Stomach (tissue), 9 donors: ENCODE measurements around the gene CLOCK. TPM values are rescaled to one million over a fixed set of nuclear protein-coding genes. Genes with fewer than 3 reads are reported as not detected.

Experiments
- DNase-seq, 2 donors: peaks; one replicate each; pipeline versions ENCODE4 v3.0.0 to v3.0.0-alpha.2; 2013 to 2019
- H3K27ac ChIP-seq, 5 donors: fragments of 200-600 bp in 4 of 5; sonication (generic) in 4 of 5; one replicate each; pipeline ENCODE4 v1.5.1; 2013 to 2019; ENCODE audit warnings: mild to moderate bottlenecking in 1 of 5, moderate library complexity in 1 of 5
- H3K27me3 ChIP-seq, 3 donors: fragments of 200-600 bp; sonication (generic); one replicate each; pipeline ENCODE4 v1.5.1; 2017 to 2019; ENCODE audit warnings: mixed run types in 1 of 3
- H3K36me3 ChIP-seq, 4 donors: fragments of 200-600 bp; sonication (generic); 1 replicate in 3 of 4; 2 replicates in 1 of 4; pipeline ENCODE4 v1.5.1; 2016 to 2019
- H3K4me1 ChIP-seq, 4 donors: fragments of 200-600 bp; sonication (generic); one replicate each; pipeline ENCODE4 v1.5.1; 2016 to 2019
- H3K4me3 ChIP-seq, 4 donors: fragments of 200-600 bp; sonication (generic) in 3 of 4; one replicate each; pipeline ENCODE4 v1.5.1; 2016 to 2019; ENCODE audit warnings: mild to moderate bottlenecking in 1 of 4
- H3K9me3 ChIP-seq, 4 donors: fragments of 200-600 bp; sonication (generic); one replicate each; pipeline ENCODE4 v1.5.1; 2016 to 2019
- EP300 ChIP-seq: sonication (generic); formaldehyde crosslinking; IDR thresholded peaks from one replicate; pipeline ENCODE4 v1.6.1; 2017; ENCODE audit warnings: antibody characterized with exemption
- POLR2A ChIP-seq, 4 donors: fragments of 450-650 bp; IDR thresholded peaks; one replicate each; pipeline ENCODE4 v1.6.1; 2016; ENCODE audit warnings: antibody characterized with exemption in 4 of 4, control low read depth in 2 of 4, mild to moderate bottlenecking in 1 of 4, moderate library complexity in 1 of 4
- POLR2AphosphoS5 ChIP-seq, 3 donors: sonication (generic); formaldehyde crosslinking; IDR thresholded peaks; one replicate each; pipeline ENCODE4 v1.6.1; 2016; ENCODE audit warnings: antibody characterized with exemption in 3 of 3
- WGBS, 5 donors: extraction: QIAGEN DNeasy Blood & Tissue Kit in 3 of 5; methylation state at CpG; one replicate each; pipeline versions ENCODE4 v1.1.5 to v1.1.7; 2013 to 2018; 5-methylcytosine and 5-hydroxymethylcytosine counted together
- intact Hi-C: fragments of 100-400 bp; cut with DNase I; formaldehyde crosslinking; loops from one replicate; pipeline ENCODE4 v1.15.1; 2023; ENCODE audit warnings: low total_unique reads
- polyA plus RNA-seq, 3 donors: library from polyadenylated mRNA; stranded (reverse); fragments of 200-250 nt; gene quantifications; one replicate each; pipeline ENCODE4 v1.2.3, GENCODE V29; 2013
- total RNA-seq, 5 donors: library from RNA; depleted of rRNA; stranded (reverse); fragments of >200 nt; gene quantifications; one replicate each; pipeline versions ENCODE4 v1.1.0 to v1.2.3, GENCODE V29; 2014 to 2016
- TF ChIP-seq, protein P1 (sequence below), 7 experiments: fragments of 450-650 bp in 4 of 7; fragments of 200-600 bp in 3 of 7; sonication (generic) in 3 of 7; IDR thresholded peaks; one replicate each; pipeline ENCODE4 v1.5.1; 2016 to 2019; ENCODE audit warnings: antibody characterized with exemption in 7 of 7, control low read depth in 2 of 7, mild to moderate bottlenecking in 1 of 7
- donor health status: healthy with polysubstance abuse.
- donor health status: Bipolar disorder and iron deficiency.
- donor health status: healthy.

The CLOCK gene
- total and polyA plus RNA-seq, 8 donors, result 3.2 to 123 (median 21.4) TPM

DNA sequence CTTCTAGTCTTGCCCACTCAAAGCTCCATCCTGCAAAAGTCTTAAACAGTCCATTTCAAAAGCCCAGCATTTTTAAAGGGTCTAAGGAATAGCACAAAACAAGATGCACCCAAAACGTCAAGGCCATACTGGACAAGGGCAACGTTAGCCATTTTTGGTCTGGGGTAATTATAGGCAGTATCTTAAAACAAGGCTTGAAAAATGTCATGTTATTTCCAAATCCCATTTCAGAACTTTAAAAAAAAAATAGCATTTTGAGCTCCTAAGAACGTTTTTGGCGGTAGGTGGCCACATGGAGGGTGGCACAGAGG, 151.5 kb downstream of the CLOCK start:
- Histone ChIP-seq H3K27ac (peak overlapping the region; percentile 95 to 99 (median 97)), H3K4me1 (peaks cover 28 to 38% (median 34%) of the 10 kb centered on the region in 4 donors), H3K9me3 (no peaks in the 10 kb centered on the region), H3K36me3 (no peaks in the 10 kb centered on the region), H3K27me3 (no peaks in the 10 kb centered on the region), H3K4me3 (peak overlapping the region; percentile 68 to 76 (median 76))
- WGBS, 5 donors, result 0 to 2% (median 0%) methylated on average over 4 of the region's 4 CpGs
- intact Hi-C loops, result loop anchor here (5.0 kb wide), 1 partner anchor 48 kb away; the partner anchor contains the start of gene SRD5A3
- TF ChIP-seq POLR2AphosphoS5 (IDR thresholded peaks at IDR 0.05), result no peak
- TF ChIP-seq, protein P1, sequence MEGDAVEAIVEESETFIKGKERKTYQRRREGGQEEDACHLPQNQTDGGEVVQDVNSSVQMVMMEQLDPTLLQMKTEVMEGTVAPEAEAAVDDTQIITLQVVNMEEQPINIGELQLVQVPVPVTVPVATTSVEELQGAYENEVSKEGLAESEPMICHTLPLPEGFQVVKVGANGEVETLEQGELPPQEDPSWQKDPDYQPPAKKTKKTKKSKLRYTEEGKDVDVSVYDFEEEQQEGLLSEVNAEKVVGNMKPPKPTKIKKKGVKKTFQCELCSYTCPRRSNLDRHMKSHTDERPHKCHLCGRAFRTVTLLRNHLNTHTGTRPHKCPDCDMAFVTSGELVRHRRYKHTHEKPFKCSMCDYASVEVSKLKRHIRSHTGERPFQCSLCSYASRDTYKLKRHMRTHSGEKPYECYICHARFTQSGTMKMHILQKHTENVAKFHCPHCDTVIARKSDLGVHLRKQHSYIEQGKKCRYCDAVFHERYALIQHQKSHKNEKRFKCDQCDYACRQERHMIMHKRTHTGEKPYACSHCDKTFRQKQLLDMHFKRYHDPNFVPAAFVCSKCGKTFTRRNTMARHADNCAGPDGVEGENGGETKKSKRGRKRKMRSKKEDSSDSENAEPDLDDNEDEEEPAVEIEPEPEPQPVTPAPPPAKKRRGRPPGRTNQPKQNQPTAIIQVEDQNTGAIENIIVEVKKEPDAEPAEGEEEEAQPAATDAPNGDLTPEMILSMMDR (IDR thresholded peaks at IDR 0.05), result no peak
- TF ChIP-seq EP300, result no peak
- no peak for TF ChIP-seq POLR2A (IDR thresholded peaks at IDR 0.05)
- no peak for DNase-seq

DNA sequence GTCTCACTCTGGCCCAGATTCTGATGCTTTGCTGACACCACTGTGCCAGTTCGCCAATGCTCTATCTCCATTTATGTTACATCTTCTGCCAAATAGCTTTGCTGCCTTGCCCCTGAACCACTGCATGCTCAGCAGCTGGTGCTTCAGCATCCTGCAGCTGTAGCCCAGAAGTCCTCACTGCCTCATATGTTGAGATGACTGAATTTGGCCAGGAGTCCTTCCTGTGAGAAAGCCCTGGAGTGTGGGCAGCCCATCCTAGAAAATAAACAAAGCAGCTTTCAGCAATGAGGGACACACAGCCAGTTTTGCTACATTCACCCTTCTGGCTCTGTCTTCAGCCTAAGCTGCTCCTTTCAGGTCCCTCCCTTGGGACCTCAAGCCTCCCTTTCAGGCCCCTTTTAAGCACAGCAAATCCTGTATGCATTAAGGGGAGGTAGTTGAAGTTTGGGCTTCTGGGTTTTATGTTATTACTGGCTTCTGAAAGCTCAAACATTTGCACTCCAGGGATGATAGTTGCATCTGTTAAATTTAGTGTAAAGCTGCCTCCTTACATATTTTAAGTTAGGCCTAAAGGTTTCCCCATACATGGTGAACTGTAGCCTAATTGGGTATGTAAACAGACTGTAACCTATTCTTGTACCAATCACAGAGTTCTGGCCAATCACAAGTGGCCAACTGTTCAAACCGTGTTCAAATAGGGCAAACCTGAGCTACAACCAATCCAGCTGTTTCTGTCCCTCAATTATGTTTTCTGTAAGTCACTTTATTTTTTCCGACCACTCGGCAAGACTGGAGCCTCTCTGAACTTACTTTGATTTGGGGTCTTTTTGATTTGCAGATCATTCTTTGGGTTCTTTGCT, 153.0 kb downstream of the CLOCK start:
- DNase-seq, result peak in 1 of 2 donors; percentile 68
- TF ChIP-seq EP300 (no peak), POLR2AphosphoS5 (IDR thresholded peaks at IDR 0.05) (peak in 1 of 3 donors; percentile 35), POLR2A (IDR thresholded peaks at IDR 0.05) (no peak)
- TF ChIP-seq, protein P1 (IDR thresholded peaks at IDR 0.05), result no peak
- WGBS, 5 donors, result 61 to 77% (median 72%) methylated on average over 4 of the region's 4 CpGs
- H3K36me3 ChIP-seq, result no peaks in the 10 kb centered on the region
- intact Hi-C loops, result no loop called here
- H3K27me3 ChIP-seq, result no peaks in the 10 kb centered on the region
- H3K4me1 ChIP-seq, result peaks cover 19 to 26% (median 23%) of the 10 kb centered on the region in 4 donors
- H3K27ac ChIP-seq, result peak overlapping the region; percentile 48 to 63 (median 59)
- H3K4me3 ChIP-seq, result no peak overlapping the region
- no peaks in the 10 kb centered on the region for H3K9me3 ChIP-seq

DNA sequence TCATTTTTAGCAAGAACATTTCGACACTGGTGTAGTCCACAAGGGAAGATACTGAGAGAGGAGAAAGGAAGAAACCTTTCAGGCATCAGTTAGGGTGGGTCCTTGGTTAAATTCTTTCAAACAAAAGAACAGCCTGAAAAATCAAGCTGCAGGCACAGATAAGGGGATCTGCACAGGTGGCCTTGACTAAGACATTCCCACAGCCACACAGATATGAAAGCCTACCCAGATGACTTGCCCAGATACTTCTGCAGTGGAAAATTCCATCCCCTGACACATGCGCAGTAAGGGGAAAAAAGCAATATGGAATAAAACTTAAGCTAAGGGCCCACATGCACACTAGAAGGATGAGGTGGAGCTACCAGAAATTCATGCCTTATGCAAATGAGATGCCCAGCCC, 159.9 kb downstream of the CLOCK start:
- H3K27ac ChIP-seq, result no peak overlapping the region
- H3K4me3 ChIP-seq, result no peak overlapping the region
- WGBS, 5 donors, result 72 to 89% (median 81%) methylated on average over 2 of the region's 2 CpGs
- H3K4me1 ChIP-seq, result no peaks in the 10 kb centered on the region
- no peak for DNase-seq
- no peaks in the 10 kb centered on the region for H3K9me3 ChIP-seq
- H3K36me3 ChIP-seq, result no peaks in the 10 kb centered on the region
- H3K27me3 ChIP-seq, result no peaks in the 10 kb centered on the region
- no peak for TF ChIP-seq POLR2AphosphoS5 (IDR thresholded peaks at IDR 0.05)
- TF ChIP-seq, protein P1 (IDR thresholded peaks at IDR 0.05), result no peak
- TF ChIP-seq POLR2A (IDR thresholded peaks at IDR 0.05), result no peak
- TF ChIP-seq EP300, result no peak
- intact Hi-C loops, result no loop called here

DNA sequence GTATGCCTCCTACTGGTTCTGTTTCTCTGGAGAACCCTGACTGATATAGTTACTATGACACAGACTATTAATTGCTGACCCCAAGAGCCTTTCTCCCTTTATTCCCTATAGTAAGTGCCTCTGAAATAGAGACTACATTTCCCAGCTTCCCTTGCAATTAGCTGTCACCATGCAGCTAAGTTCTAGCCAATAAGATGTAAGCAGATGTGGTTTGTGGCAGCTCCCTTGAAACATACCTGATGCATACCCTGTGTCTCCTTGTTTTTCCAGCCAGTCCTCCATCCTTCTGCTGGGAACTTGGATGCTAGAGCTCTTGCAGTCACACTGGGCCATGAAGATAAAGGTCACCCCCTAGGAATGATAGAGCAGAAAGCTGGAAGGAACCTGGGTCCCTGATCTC, 160.6 kb downstream of the CLOCK start:
- no peaks in the 10 kb centered on the region for H3K4me1 ChIP-seq
- H3K9me3 ChIP-seq, result no peaks in the 10 kb centered on the region
- intact Hi-C loops, result no loop called here
- no peaks in the 10 kb centered on the region for H3K36me3 ChIP-seq
- H3K27me3 ChIP-seq, result no peaks in the 10 kb centered on the region
- H3K4me3 ChIP-seq, result no peak overlapping the region
- TF ChIP-seq, protein P1 (IDR thresholded peaks at IDR 0.05), result no peak
- TF ChIP-seq EP300, result no peak
- no peak for TF ChIP-seq POLR2AphosphoS5 (IDR thresholded peaks at IDR 0.05)
- no peak for TF ChIP-seq POLR2A (IDR thresholded peaks at IDR 0.05)
- DNase-seq, result peak in 1 of 2 donors; percentile 34
- H3K27ac ChIP-seq, result no peak overlapping the region
